Osteoblast (primary cell): ENCODE data around the gene MRPS25. TPM values are rescaled to one million over a fixed set of nuclear protein-coding genes. Genes with fewer than 3 reads are reported as not detected.

Experiments
- DNase-seq: peaks from one replicate; pipeline ENCODE4 v3.0.0; 2011; ENCODE audit warnings: low spot score, mixed read lengths; ENCODE audit not compliant: insufficient read length; ENCODE audit errors: missing footprints
- H2AFZ ChIP-seq: 2 replicates; pipeline ENCODE4 v1.6.0; 2011; ENCODE audit warnings: mild to moderate bottlenecking, low read length
- H3K27ac ChIP-seq: 2 replicates; pipeline ENCODE4 v1.5.1; 2011; ENCODE audit warnings: mild to moderate bottlenecking, low read depth, low read length, moderate library complexity
- H3K27me3 ChIP-seq: 2 replicates; pipeline ENCODE4 v1.6.0; 2012; ENCODE audit warnings: mild to moderate bottlenecking, control low read depth, inconsistent platforms, low read length, moderate library complexity; ENCODE audit not compliant: insufficient read depth
- H3K36me3 ChIP-seq: 2 replicates; pipeline ENCODE4 v1.5.1; 2011; ENCODE audit warnings: mild to moderate bottlenecking, low read length, control low read depth, moderate library complexity; ENCODE audit not compliant: insufficient read depth
- H3K4me1 ChIP-seq: 2 replicates; pipeline ENCODE4 v1.5.1; 2011; ENCODE audit warnings: mild to moderate bottlenecking, low read length, control low read depth, moderate library complexity; ENCODE audit not compliant: insufficient read depth
- H3K4me2 ChIP-seq: 2 replicates; pipeline ENCODE4 v1.6.0; 2011; ENCODE audit warnings: mild to moderate bottlenecking, low read length; ENCODE audit not compliant: insufficient read depth
- H3K4me3 ChIP-seq: fragments of 200-600 bp; sonication (generic); 3 replicates; pipeline ENCODE4 v1.5.1; 2012; ENCODE audit warnings: mild to moderate bottlenecking, low read length, inconsistent platforms; ENCODE audit not compliant: insufficient read depth
- H3K79me2 ChIP-seq: 2 replicates; pipeline ENCODE4 v1.6.0; 2012; ENCODE audit warnings: mild to moderate bottlenecking, low read length, control low read depth, inconsistent platforms; ENCODE audit not compliant: insufficient read depth
- H3K9me3 ChIP-seq: 2 replicates; pipeline ENCODE4 v1.5.1; 2011; ENCODE audit warnings: low read depth, low read length, control low read depth
- H4K20me1 ChIP-seq: 2 replicates; pipeline ENCODE4 v1.6.0; 2012; ENCODE audit warnings: mild to moderate bottlenecking, low read length, control low read depth; ENCODE audit not compliant: insufficient read depth
- total RNA-seq: library from RNA; depleted of rRNA; stranded (reverse); fragments of >200 nt; gene quantifications from 2 replicates; pipeline ENCODE4 v1.2.3, GENCODE V29; 2012
- TF ChIP-seq, protein P1 (sequence below): IDR thresholded peaks from 2 replicates; pipeline ENCODE4 v1.5.1; 2011; ENCODE audit warnings: mild to moderate bottlenecking, low read depth, low read length, moderate library complexity; ENCODE audit errors: extremely low read depth

MRPS25 gene
- total RNA-seq, 1 donor: 11.2 TPM

DNA sequence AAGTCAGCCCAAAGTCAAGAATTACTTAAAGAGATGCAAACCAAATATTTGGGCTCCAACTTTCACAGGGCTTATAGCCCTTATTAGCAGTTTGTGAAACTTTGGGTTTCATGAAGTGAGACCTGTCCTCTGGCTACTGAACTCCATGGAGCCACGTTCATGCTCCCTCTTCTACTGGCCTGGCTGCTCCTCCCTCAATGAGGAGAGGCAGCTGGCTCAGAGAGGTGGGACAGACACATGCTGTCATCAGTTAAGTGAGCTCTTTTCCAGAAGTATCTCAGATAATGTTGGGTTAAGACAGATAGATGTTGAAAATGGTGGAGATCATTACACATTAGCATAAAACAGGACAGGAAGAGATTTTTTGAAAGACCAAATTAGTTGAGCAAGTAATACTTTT is 19.4 kb downstream of the MRPS25 start:
- Histone ChIP-seq H3K36me3 (peaks cover 91% of the 10 kb centered on the region), H3K27me3 (no peaks in the 10 kb centered on the region), H3K9me3 (no peaks in the 10 kb centered on the region), H2AFZ (no peak overlapping the region), H3K4me1 (no peaks in the 10 kb centered on the region), H4K20me1 (no peaks in the 10 kb centered on the region), H3K4me2 (no peak overlapping the region), H3K4me3 (no peak overlapping the region), H3K27ac (no peak overlapping the region), H3K79me2 (peaks cover 13% of the 10 kb centered on the region)
- DNase-seq: no peak
- TF ChIP-seq, protein P1, sequence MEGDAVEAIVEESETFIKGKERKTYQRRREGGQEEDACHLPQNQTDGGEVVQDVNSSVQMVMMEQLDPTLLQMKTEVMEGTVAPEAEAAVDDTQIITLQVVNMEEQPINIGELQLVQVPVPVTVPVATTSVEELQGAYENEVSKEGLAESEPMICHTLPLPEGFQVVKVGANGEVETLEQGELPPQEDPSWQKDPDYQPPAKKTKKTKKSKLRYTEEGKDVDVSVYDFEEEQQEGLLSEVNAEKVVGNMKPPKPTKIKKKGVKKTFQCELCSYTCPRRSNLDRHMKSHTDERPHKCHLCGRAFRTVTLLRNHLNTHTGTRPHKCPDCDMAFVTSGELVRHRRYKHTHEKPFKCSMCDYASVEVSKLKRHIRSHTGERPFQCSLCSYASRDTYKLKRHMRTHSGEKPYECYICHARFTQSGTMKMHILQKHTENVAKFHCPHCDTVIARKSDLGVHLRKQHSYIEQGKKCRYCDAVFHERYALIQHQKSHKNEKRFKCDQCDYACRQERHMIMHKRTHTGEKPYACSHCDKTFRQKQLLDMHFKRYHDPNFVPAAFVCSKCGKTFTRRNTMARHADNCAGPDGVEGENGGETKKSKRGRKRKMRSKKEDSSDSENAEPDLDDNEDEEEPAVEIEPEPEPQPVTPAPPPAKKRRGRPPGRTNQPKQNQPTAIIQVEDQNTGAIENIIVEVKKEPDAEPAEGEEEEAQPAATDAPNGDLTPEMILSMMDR: no peak

- DNase-seq: no peak
- Histone ChIP-seq H3K36me3 (peaks cover 91% of the 10 kb centered on the region), H3K27me3 (no peaks in the 10 kb centered on the region), H4K20me1 (no peaks in the 10 kb centered on the region), H3K4me2 (no peak overlapping the region), H2AFZ (no peak overlapping the region), H3K4me3 (no peak overlapping the region), H3K79me2 (peaks cover 2% of the 10 kb centered on the region), H3K27ac (no peak overlapping the region), H3K9me3 (no peaks in the 10 kb centered on the region), H3K4me1 (no peaks in the 10 kb centered on the region)
- TF ChIP-seq, protein P1: no peak
These were observed 20.8 kb downstream of the MRPS25 start for GRCh38 chr3:15044326-15044725.

- H3K79me2 ChIP-seq: no peaks in the 10 kb centered on the region
- no peak overlapping the region for H3K4me3 ChIP-seq
- TF ChIP-seq, protein P1: no peak
- H3K4me2 ChIP-seq: no peak overlapping the region
- H3K27me3 ChIP-seq: no peaks in the 10 kb centered on the region
- H3K9me3 ChIP-seq: no peaks in the 10 kb centered on the region
- DNase-seq: no peak
- no peak overlapping the region for H3K27ac ChIP-seq
- no peaks in the 10 kb centered on the region for H3K4me1 ChIP-seq
- H4K20me1 ChIP-seq: no peaks in the 10 kb centered on the region
- H3K36me3 ChIP-seq: peaks cover 91% of the 10 kb centered on the region
- H2AFZ ChIP-seq: no peak overlapping the region
These were observed 21.5 kb downstream of the MRPS25 start for GRCh38 chr3:15043408-15044171.

DNA sequence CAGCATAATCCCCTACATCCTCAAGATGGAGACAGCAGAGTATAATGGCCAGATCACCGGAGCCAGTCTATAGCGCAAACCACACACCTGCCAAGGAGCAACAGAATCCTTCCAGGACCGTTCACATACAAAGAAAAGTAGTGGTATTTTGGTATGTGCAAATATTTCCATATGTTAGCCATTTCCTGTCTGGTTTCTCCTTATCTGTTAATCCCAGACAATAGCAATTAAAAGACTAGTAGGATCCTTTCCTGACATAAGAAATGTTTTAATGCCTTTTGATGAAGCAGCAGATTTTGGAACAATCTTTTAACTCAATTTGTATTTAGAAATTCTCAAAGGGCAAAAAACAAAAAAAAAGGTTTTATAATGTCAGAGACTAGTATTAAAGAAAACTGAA is 22.2 kb downstream of the MRPS25 start:
- no peaks in the 10 kb centered on the region for H3K9me3 ChIP-seq
- TF ChIP-seq, protein P1: no peak
- H3K4me3 ChIP-seq: no peak overlapping the region
- no peak overlapping the region for H3K27ac ChIP-seq
- H3K4me2 ChIP-seq: no peak overlapping the region
- no peaks in the 10 kb centered on the region for H3K4me1 ChIP-seq
- H3K36me3 ChIP-seq: peaks cover 92% of the 10 kb centered on the region
- no peaks in the 10 kb centered on the region for H3K27me3 ChIP-seq
- no peaks in the 10 kb centered on the region for H4K20me1 ChIP-seq
- H2AFZ ChIP-seq: no peak overlapping the region
- no peak for DNase-seq
- no peaks in the 10 kb centered on the region for H3K79me2 ChIP-seq
